GM23338 (cell line): Measurements from ENCODE around the gene SLC8A1.

Source experiments
- CREB1 ChIP-seq: fragments of 250-450 bp; sonication (Bioruptor Pico); IDR thresholded peaks from 2 replicates; pipeline ENCODE4 v1.5.0; 2020; ENCODE audit warnings: low read depth, mild to moderate bottlenecking, moderate library complexity
- CTCF ChIP-seq, 2 experiments: fragments of 200-600 bp in 1 of 2; sonication (generic) in 1 of 2; conservative IDR thresholded peaks; 2 replicates each; pipeline versions ENCODE4 v1.5.1 to v1.6.1; 2016 to 2017; ENCODE audit warnings: antibody characterized with exemption in 2 of 2, low read depth in 2 of 2, mild to moderate bottlenecking in 2 of 2, moderate library complexity in 1 of 2
- REST ChIP-seq: IDR thresholded peaks from one replicate; pipeline ENCODE4 v1.6.1; 2018; ENCODE audit warnings: antibody characterized with exemption; ENCODE audit not compliant: unreplicated experiment
- ZNF114 ChIP-seq: fragments of 250-450 bp; sonication (Bioruptor Pico); IDR thresholded peaks from 2 replicates; pipeline ENCODE4 v1.5.0; 2020; ENCODE audit warnings: mild to moderate bottlenecking, moderate library complexity

- TF ChIP-seq CTCF (conservative IDR thresholded peaks at IDR 0.05; ENCODE audit: low read depth in 2 of 2) (no peak), REST (no peak), ZNF114 (CRISPR knock-in tag) (no peak), CREB1 (CRISPR knock-in tag) (no peak)
These were observed 323.9 kb downstream of the SLC8A1 start for GRCh38 chr2:40127890-40128557.
